ENCODE data around the gene SCAF11.

GRCh38 chr12:45989287-45989686, 1.1 kb downstream of the SCAF11 start:
- no peak for TF ChIP-seq POLR2A (IDR thresholded peaks at IDR 0.05)
- TF ChIP-seq EP300 (IDR thresholded peaks at IDR 0.05) = no peak
- TF ChIP-seq CTCF (IDR thresholded peaks at IDR 0.05) = no peak

All from suprapubic skin (tissue), 3 donors.